H9 (cell line): Measurements from ENCODE around the gene PNPLA7. TPM values are rescaled to one million over a fixed set of nuclear protein-coding genes. Genes with fewer than 3 reads are reported as not detected.

Experiments used
- DNase-seq: peaks from one replicate; pipeline ENCODE4 v3.0.0-alpha.2; 2017
- H2AFZ ChIP-seq: one replicate; pipeline ENCODE4 v1.6.1; 2013; ENCODE audit warnings: mild to moderate bottlenecking, low read length, control low read depth, moderate library complexity
- H2AK5ac ChIP-seq: 2 replicates; pipeline ENCODE4 v1.6.1; 2013; ENCODE audit warnings: low read length, control low read depth, mixed read lengths; ENCODE audit not compliant: insufficient read length
- H2BK120ac ChIP-seq: one replicate; pipeline ENCODE4 v1.6.1; 2013; ENCODE audit warnings: low read depth, mild to moderate bottlenecking, low read length, control low read depth, inconsistent platforms; ENCODE audit not compliant: poor library complexity, severe bottlenecking
- H2BK12ac ChIP-seq: 2 replicates; pipeline ENCODE4 v1.6.1; 2013; ENCODE audit warnings: low read length, control low read depth, mixed read lengths, low read depth; ENCODE audit not compliant: insufficient read length
- H2BK15ac ChIP-seq: 2 replicates; pipeline ENCODE4 v1.6.1; 2013; ENCODE audit warnings: low read depth, low read length, control low read depth
- H2BK20ac ChIP-seq: one replicate; pipeline ENCODE4 v1.6.1; 2013; ENCODE audit warnings: low read depth, mild to moderate bottlenecking, low read length, control low read depth, inconsistent platforms; ENCODE audit not compliant: poor library complexity, severe bottlenecking
- H2BK5ac ChIP-seq: 2 replicates; pipeline ENCODE4 v1.6.1; 2013; ENCODE audit warnings: low read length, control low read depth, mixed read lengths; ENCODE audit not compliant: insufficient read length
- H3K14ac ChIP-seq: 2 replicates; pipeline ENCODE4 v1.6.1; 2013; ENCODE audit warnings: low read length, control low read depth; ENCODE audit not compliant: insufficient read depth
- H3K18ac ChIP-seq: 2 replicates; pipeline ENCODE4 v1.6.1; 2013; ENCODE audit warnings: low read depth, mild to moderate bottlenecking, mixed read lengths, low read length, control low read depth; ENCODE audit not compliant: insufficient read length
- H3K23ac ChIP-seq: 2 replicates; pipeline ENCODE4 v1.6.1; 2013; ENCODE audit warnings: low read length, control low read depth, mixed read lengths, low read depth; ENCODE audit not compliant: insufficient read length
- H3K23me2 ChIP-seq: 2 replicates; pipeline ENCODE4 v1.6.1; 2013; ENCODE audit warnings: low read depth, mild to moderate bottlenecking, mixed read lengths, low read length, control low read depth; ENCODE audit not compliant: insufficient read length, poor library complexity, severe bottlenecking
- H3K27ac ChIP-seq: 2 replicates; pipeline ENCODE4 v1.5.1; 2013; ENCODE audit warnings: low read length, control low read depth, mixed read lengths, low read depth; ENCODE audit not compliant: insufficient read length
- H3K27me3 ChIP-seq: 2 replicates; pipeline ENCODE4 v1.6.1; 2013; ENCODE audit warnings: low read length, control low read depth, inconsistent platforms; ENCODE audit not compliant: insufficient read depth
- H3K4ac ChIP-seq: 2 replicates; pipeline ENCODE4 v1.6.1; 2013; ENCODE audit warnings: low read depth, mild to moderate bottlenecking, control low read depth, inconsistent platforms, low read length, moderate library complexity
- H3K4me1 ChIP-seq: 2 replicates; pipeline ENCODE4 v1.6.1; 2013; ENCODE audit warnings: low read length, control low read depth, inconsistent platforms; ENCODE audit not compliant: insufficient read depth
- H3K4me2 ChIP-seq: 2 replicates; pipeline ENCODE4 v1.6.1; 2013; ENCODE audit warnings: low read length, control low read depth, mixed read lengths; ENCODE audit not compliant: insufficient read length, insufficient read depth
- H3K56ac ChIP-seq: 2 replicates; pipeline ENCODE4 v1.6.1; 2013; ENCODE audit warnings: low read depth, mild to moderate bottlenecking, mixed read lengths, low read length, control low read depth; ENCODE audit not compliant: insufficient read length
- H3K79me1 ChIP-seq: 2 replicates; pipeline ENCODE4 v1.6.1; 2013; ENCODE audit warnings: low read depth, mild to moderate bottlenecking, moderate library complexity, low read length, control low read depth, inconsistent platforms; ENCODE audit not compliant: insufficient read depth, poor library complexity, severe bottlenecking
- H3K79me2 ChIP-seq: 2 replicates; pipeline ENCODE4 v1.6.1; 2013; ENCODE audit warnings: low read length, control low read depth, inconsistent platforms; ENCODE audit not compliant: insufficient read depth
- H3K9ac ChIP-seq: 2 replicates; pipeline ENCODE4 v1.6.1; 2013; ENCODE audit warnings: low read length, control low read depth, mixed read lengths; ENCODE audit not compliant: insufficient read length; ENCODE audit errors: extremely low read depth
- H3K9me3 ChIP-seq: one replicate; pipeline ENCODE4 v1.6.1; 2013; ENCODE audit warnings: low read depth, low read length, inconsistent platforms; ENCODE audit not compliant: control insufficient read depth
- H3T11ph ChIP-seq: one replicate; pipeline ENCODE4 v1.6.1; 2013; ENCODE audit warnings: mild to moderate bottlenecking, low read length, control low read depth, inconsistent platforms
- H4K20me1 ChIP-seq: one replicate; pipeline ENCODE4 v1.6.1; 2013; ENCODE audit not compliant: control insufficient read depth, insufficient read length, insufficient read depth
- H4K5ac ChIP-seq: 2 replicates; pipeline ENCODE4 v1.6.1; 2013; ENCODE audit warnings: low read depth, mild to moderate bottlenecking, mixed read lengths, low read length, control low read depth; ENCODE audit not compliant: insufficient read length
- H4K8ac ChIP-seq: replicated peaks from 2 replicates; pipeline ENCODE4 v1.6.1; 2013; ENCODE audit warnings: low read length, control low read depth, mixed read lengths, low read depth; ENCODE audit not compliant: insufficient read length
- H4K91ac ChIP-seq: 2 replicates; pipeline ENCODE4 v1.6.1; 2013; ENCODE audit warnings: low read depth, mild to moderate bottlenecking, moderate library complexity, mixed read lengths, low read length, control low read depth; ENCODE audit not compliant: insufficient read length
- H3K27ac Mint-ChIP-seq, 3 experiments: 2 replicates in 2 of 3; 3 replicates in 1 of 3; pipeline ENCODE4 v1.8.0; 2020 to 2021; ENCODE audit warnings: mixed read lengths in 3 of 3, mild to moderate bottlenecking in 1 of 3, moderate library complexity in 1 of 3
- H3K27me3 Mint-ChIP-seq: 2 replicates; pipeline ENCODE4 v1.8.0; 2021; ENCODE audit warnings: low read depth, mild to moderate bottlenecking, moderate library complexity, mixed read lengths
- H3K36me3 Mint-ChIP-seq, 3 experiments: 2 replicates in 2 of 3; 3 replicates in 1 of 3; pipeline ENCODE4 v1.8.0; 2020 to 2021; ENCODE audit warnings: low read depth in 3 of 3, mixed read lengths in 3 of 3; ENCODE audit not compliant: insufficient read depth in 1 of 3
- H3K4me1 Mint-ChIP-seq, 2 experiments: 2 replicates each; pipeline ENCODE4 v1.8.0; 2020; ENCODE audit warnings: mixed read lengths in 2 of 2
- H3K4me3 Mint-ChIP-seq, 2 experiments: 2 replicates in 1 of 2; 3 replicates in 1 of 2; pipeline ENCODE4 v1.8.0; 2020 to 2021; ENCODE audit warnings: mild to moderate bottlenecking in 2 of 2, mixed read lengths in 2 of 2, moderate library complexity in 1 of 2
- H3K9me3 Mint-ChIP-seq, 2 experiments: 2 replicates in 1 of 2; 3 replicates in 1 of 2; pipeline ENCODE4 v1.8.0; 2020; ENCODE audit warnings: mild to moderate bottlenecking in 2 of 2, mixed read lengths in 2 of 2, moderate library complexity in 1 of 2
- WGBS: extraction: QIAGEN DNeasy Blood & Tissue Kit; methylation state at CpG from one replicate; pipeline ENCODE4 v1.1.7; 2013; ENCODE audit warnings: missing lambda C conversion rate, low lambda C conversion rate, mixed read lengths; ENCODE audit not compliant: insufficient read length; ENCODE audit errors: extremely low coverage; 5-methylcytosine and 5-hydroxymethylcytosine counted together
- total RNA-seq: library from RNA; stranded (reverse); gene quantifications from 2 replicates; pipeline ENCODE4 v1.2.1, GENCODE V29; 2021
- TF ChIP-seq, protein P1 (sequence below): fragments of 200-600 bp; sonication (generic); conservative IDR thresholded peaks from 3 replicates; pipeline ENCODE4 v1.8.0; 2021; ENCODE audit warnings: antibody characterized with exemption, mild to moderate bottlenecking

PNPLA7 gene
- total RNA-seq, 1 experiment from 2014 or later = 1.8 TPM

DNA sequence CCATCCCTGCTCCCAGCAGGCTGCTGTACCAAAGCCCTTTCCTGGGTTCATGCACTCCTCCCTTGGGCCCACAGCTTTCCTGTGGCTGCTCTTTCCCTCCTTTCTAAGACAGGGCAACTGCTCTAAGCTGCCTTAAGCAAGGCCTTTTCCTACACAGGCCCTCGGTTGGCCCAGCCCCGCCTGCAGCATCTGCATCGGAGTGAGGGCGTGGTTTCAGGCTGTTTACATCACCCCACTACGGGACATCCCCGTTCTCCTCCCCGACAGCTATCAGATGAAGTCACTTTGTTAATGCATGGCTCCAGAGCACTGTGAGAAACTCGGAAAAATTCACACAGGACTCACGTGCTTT, 25.1 kb upstream of the PNPLA7 start:
- H3K18ac ChIP-seq = no peak overlapping the region
- no peak overlapping the region for H3K27ac ChIP-seq
- no CpG with 5 or more reads among the region's 9 CpGs for WGBS
- H3K4me1 ChIP-seq = peaks cover 4% of the 10 kb centered on the region; the same call in 1 of the 2 replicates
- H4K20me1 ChIP-seq = no peaks in the 10 kb centered on the region
- H3K9me3 ChIP-seq = no peaks in the 10 kb centered on the region
- peaks cover 10% of the 10 kb centered on the region; the same call in 1 of the 2 replicates for H3K79me2 ChIP-seq
- no peak overlapping the region for H3K23ac ChIP-seq
- Mint-ChIP-seq H3K4me3 (peak overlapping the region in 1 of 2 experiments; percentile 27; a peak in 1 of 5 replicates), H3K36me3 (peaks cover 44 to 62% (median 52%) of the 10 kb centered on the region in 3 experiments), H3K9me3 (no peaks in the 10 kb centered on the region), H3K4me1 (peaks cover 18 to 24% of the 10 kb centered on the region in 2 experiments), H3K27ac (peak overlapping the region in 2 of 3 experiments; percentile 74 to 87; a peak in 3 of 7 replicates), H3K27me3 (no peaks in the 10 kb centered on the region)
- no peak overlapping the region for H2BK5ac ChIP-seq
- TF ChIP-seq, protein P1, sequence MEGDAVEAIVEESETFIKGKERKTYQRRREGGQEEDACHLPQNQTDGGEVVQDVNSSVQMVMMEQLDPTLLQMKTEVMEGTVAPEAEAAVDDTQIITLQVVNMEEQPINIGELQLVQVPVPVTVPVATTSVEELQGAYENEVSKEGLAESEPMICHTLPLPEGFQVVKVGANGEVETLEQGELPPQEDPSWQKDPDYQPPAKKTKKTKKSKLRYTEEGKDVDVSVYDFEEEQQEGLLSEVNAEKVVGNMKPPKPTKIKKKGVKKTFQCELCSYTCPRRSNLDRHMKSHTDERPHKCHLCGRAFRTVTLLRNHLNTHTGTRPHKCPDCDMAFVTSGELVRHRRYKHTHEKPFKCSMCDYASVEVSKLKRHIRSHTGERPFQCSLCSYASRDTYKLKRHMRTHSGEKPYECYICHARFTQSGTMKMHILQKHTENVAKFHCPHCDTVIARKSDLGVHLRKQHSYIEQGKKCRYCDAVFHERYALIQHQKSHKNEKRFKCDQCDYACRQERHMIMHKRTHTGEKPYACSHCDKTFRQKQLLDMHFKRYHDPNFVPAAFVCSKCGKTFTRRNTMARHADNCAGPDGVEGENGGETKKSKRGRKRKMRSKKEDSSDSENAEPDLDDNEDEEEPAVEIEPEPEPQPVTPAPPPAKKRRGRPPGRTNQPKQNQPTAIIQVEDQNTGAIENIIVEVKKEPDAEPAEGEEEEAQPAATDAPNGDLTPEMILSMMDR = no peak
- H2AFZ ChIP-seq = no peak overlapping the region
- H3K56ac ChIP-seq = no peak overlapping the region
- no peak overlapping the region for H4K91ac ChIP-seq
- no peak overlapping the region for H3K14ac ChIP-seq
- H4K8ac ChIP-seq = no peak overlapping the region
- H2BK15ac ChIP-seq = no peak overlapping the region
- no peak for DNase-seq
- H3K9ac ChIP-seq = no peak overlapping the region
- H3K27me3 ChIP-seq = no peaks in the 10 kb centered on the region
- H3T11ph ChIP-seq = no peak overlapping the region
- peaks cover 17% of the 10 kb centered on the region for H3K79me1 ChIP-seq
- no peak overlapping the region for H3K4ac ChIP-seq
- H2BK12ac ChIP-seq = no peak overlapping the region
- H2BK20ac ChIP-seq = no peak overlapping the region
- no peak overlapping the region for H3K4me2 ChIP-seq
- no peak overlapping the region for H2AK5ac ChIP-seq
- H4K5ac ChIP-seq = no peak overlapping the region
- H3K23me2 ChIP-seq = peaks cover 12% of the 10 kb centered on the region
- H2BK120ac ChIP-seq = no peak overlapping the region
